Endothelial cell of umbilical vein (primary cell): ENCODE results near the gene ZIM2.

Experiments
- CTCF ChIP-seq, 2 donors: IDR thresholded peaks; 1 replicate in 1 of 2; 2 replicates in 1 of 2; pipeline ENCODE4 v1.5.1; 2011; ENCODE audit warnings: low read length in 2 of 2, mild to moderate bottlenecking in 2 of 2, moderate library complexity in 2 of 2, control low read depth in 1 of 2, inconsistent platforms in 1 of 2, low read depth in 1 of 2; ENCODE audit not compliant: insufficient read depth in 1 of 2; ENCODE audit errors: extremely low read depth in 1 of 2
- EZH2 ChIP-seq: IDR thresholded peaks from 2 replicates; pipeline ENCODE4 v1.6.1; 2012; ENCODE audit warnings: borderline replicate concordance, low read depth, mild to moderate bottlenecking, moderate library complexity, low read length, inconsistent platforms; ENCODE audit not compliant: severe bottlenecking
- GATA2 ChIP-seq: IDR thresholded peaks from 2 replicates; pipeline ENCODE4 v1.7.0; 2011; ENCODE audit warnings: low read depth, mild to moderate bottlenecking, moderate library complexity, mixed read lengths, low read length; ENCODE audit not compliant: insufficient read length, insufficient read depth
- JUN ChIP-seq: IDR thresholded peaks from 2 replicates; pipeline ENCODE4 v1.6.1; 2011; ENCODE audit warnings: borderline replicate concordance, low read depth; ENCODE audit not compliant: insufficient read length, insufficient read depth
- MYC ChIP-seq: IDR thresholded peaks from one replicate; pipeline ENCODE4 v1.6.1; 2011; ENCODE audit warnings: mild to moderate bottlenecking, low read depth, low read length
- POLR2A ChIP-seq: IDR thresholded peaks from 2 replicates; pipeline ENCODE4 v1.6.1; 2012; ENCODE audit warnings: low read depth, mild to moderate bottlenecking, control low read depth, low read length
- POLR2AphosphoS5 ChIP-seq: IDR thresholded peaks from 2 replicates; pipeline ENCODE4 v1.6.1; 2012; ENCODE audit warnings: low read depth, mild to moderate bottlenecking, control low read depth, low read length, moderate library complexity; ENCODE audit not compliant: insufficient read depth

- TF ChIP-seq POLR2A (no peak), CTCF (IDR thresholded peaks at IDR 0.05; ENCODE audit: extremely low read depth in 1 of 2, insufficient read depth in 1 of 2, low read depth in 1 of 2, low read length in 2 of 2) (no peak), GATA2 (no peak), POLR2AphosphoS5 (no peak), EZH2 (no peak), MYC (no peak), JUN (no peak)
Measured at GRCh38 chr19:56760842-56761241, 79.7 kb downstream of the ZIM2 start.
